Kidney epithelial cell (primary cell): ENCODE results near the gene HHATL. TPM values are rescaled to one million over a fixed set of nuclear protein-coding genes. Genes with fewer than 3 reads are reported as not detected.

Experiments
- DNase-seq: peaks from one replicate; pipeline ENCODE4 v3.0.0-alpha.2; 2010; ENCODE audit warnings: low read depth
- H3K27me3 ChIP-seq: 2 replicates; pipeline ENCODE4 v1.6.0; 2011; ENCODE audit warnings: low read length; ENCODE audit not compliant: control insufficient read depth, insufficient read depth
- H3K36me3 ChIP-seq: 2 replicates; pipeline ENCODE4 v1.5.1; 2011; ENCODE audit warnings: low read length; ENCODE audit not compliant: control insufficient read depth, insufficient read depth
- H3K4me3 ChIP-seq: 2 replicates; pipeline ENCODE4 v1.5.1; 2011; ENCODE audit warnings: low read depth, mild to moderate bottlenecking, control low read depth, low read length
- total RNA-seq: library from RNA; depleted of rRNA; stranded (reverse); fragments of >200 nt; gene quantifications from 2 replicates; pipeline ENCODE4 v1.2.3, GENCODE V29; 2015
- TF ChIP-seq, protein P1 (sequence below): IDR thresholded peaks from 2 replicates; pipeline ENCODE4 v1.5.1; 2011; ENCODE audit warnings: mild to moderate bottlenecking, moderate library complexity, low read length, control low read depth, inconsistent platforms; ENCODE audit not compliant: insufficient read depth, poor library complexity, severe bottlenecking

HHATL gene
- total RNA-seq, 1 donor from 2014 or later: not detected

DNA sequence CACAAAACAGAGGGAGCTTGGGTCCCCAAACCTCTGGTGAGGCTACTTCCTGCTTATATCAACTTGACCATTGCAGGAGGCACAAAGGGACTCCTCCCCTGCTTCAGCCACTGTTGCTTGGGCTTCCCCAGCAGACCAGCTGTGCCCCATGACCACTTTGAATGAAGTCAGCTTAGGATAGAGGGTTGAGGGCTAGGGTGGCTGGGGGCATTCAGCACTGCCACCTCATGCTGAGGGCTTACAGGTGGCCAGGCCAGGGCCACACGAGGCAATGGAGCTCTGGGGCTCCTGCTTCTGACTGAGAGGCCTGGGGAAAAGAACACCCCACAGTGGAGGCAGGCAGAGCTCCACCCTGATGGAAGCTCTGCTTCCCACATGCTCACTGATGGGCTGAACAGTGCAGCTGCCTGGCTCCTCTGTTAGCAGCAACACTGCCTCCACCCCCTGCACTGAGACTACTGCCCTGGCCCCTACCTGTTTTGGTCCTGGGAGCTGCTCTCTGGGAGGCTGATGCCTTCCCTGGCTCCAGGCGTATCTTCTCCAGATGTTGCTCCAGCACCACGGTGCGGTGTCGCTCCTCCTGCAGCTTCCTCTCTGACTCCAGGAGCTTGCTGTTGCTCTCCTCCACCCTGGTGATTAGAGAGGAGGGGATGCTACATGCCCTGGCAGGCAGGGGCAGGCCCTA, 10.2 kb upstream of the HHATL start:
- TF ChIP-seq, protein P1, sequence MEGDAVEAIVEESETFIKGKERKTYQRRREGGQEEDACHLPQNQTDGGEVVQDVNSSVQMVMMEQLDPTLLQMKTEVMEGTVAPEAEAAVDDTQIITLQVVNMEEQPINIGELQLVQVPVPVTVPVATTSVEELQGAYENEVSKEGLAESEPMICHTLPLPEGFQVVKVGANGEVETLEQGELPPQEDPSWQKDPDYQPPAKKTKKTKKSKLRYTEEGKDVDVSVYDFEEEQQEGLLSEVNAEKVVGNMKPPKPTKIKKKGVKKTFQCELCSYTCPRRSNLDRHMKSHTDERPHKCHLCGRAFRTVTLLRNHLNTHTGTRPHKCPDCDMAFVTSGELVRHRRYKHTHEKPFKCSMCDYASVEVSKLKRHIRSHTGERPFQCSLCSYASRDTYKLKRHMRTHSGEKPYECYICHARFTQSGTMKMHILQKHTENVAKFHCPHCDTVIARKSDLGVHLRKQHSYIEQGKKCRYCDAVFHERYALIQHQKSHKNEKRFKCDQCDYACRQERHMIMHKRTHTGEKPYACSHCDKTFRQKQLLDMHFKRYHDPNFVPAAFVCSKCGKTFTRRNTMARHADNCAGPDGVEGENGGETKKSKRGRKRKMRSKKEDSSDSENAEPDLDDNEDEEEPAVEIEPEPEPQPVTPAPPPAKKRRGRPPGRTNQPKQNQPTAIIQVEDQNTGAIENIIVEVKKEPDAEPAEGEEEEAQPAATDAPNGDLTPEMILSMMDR: no peak
- Histone ChIP-seq H3K4me3 (no peak overlapping the region), H3K36me3 (no peaks in the 10 kb centered on the region), H3K27me3 (peaks cover 4% of the 10 kb centered on the region)
- DNase-seq: no peak

- no peak for DNase-seq
- no peaks in the 10 kb centered on the region for H3K36me3 ChIP-seq
- H3K27me3 ChIP-seq: peaks cover 4% of the 10 kb centered on the region
- H3K4me3 ChIP-seq: no peak overlapping the region
- TF ChIP-seq, protein P1: no peak
Measured at GRCh38 chr3:42712344-42712648, 9.7 kb upstream of the HHATL start.

DNA sequence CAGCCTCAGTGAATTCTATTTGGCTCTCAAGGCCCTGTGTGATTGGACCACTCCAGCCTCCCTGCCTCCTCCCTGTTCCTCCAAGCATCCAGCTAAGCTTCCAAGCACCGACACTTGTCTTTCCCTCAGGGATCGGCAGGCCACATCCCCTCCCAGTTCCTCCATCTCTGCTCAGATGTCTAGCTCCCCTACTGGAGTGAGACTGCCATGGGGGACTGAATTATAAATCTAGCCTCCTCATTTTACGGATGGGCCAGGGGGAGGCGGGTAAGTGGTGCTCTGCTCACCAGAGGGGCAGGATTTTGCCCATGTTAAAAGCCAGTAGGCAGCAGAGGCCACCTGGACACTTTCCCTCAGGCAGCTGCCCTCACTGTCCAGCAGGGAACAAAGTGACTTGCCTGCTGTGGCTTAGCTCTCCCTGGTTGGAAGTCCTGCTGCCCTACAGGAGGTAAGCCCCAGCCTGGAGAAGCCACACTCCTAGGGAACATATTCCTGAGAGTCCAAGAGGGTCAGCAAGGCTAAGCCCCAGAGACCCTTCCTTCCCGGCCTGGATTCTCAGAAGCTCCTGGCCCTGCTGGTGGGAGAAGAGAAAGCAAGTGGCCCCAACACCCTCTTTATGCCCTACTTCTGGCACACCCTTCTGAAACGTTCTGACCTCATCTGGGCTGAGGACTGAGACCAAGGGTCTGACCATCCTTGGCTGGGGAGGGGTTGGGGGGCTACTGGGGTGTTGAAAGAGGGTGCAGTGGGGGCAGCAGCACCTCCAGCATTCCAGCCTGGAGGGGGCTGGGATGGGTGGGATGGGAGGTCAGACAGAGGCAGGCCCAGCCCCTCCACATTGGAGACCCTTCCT, 9.1 kb upstream of the HHATL start:
- DNase-seq: no peak
- no peak overlapping the region for H3K4me3 ChIP-seq
- TF ChIP-seq, protein P1: no peak
- peaks cover 6% of the 10 kb centered on the region for H3K27me3 ChIP-seq
- H3K36me3 ChIP-seq: no peaks in the 10 kb centered on the region

DNA sequence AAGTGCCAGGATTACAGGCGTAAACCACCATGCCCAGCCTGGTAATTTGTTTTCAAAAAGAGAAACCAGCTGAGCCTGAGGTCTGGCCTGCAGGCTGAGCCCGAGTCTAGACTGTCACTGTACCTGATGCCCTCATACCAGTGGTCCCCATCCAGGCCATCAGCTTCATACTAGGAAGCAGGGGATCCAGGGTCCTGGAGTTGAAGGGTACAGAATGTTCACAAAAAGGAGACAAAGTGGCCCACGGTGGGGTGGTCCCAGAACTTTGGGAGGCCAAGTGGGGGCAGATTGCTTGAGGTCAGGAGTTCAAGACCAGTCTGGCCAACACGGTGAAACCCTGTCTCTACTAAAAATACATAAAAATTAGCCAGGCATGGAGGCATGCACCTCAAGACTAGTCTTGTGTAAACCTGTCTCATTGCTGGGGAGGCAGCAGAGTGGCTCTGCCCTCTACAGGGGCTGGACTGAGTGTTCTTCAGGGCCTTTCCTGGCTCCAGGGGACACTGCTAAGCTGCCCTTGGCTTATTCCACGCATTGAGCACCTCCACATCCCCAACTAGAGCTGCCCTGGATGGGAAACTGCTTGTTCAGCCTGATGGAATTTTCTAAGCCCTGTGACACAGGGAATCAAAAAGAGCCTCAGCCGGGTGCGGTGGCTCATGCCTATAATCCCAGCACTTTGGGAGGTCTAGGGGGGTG, 7.9 kb upstream of the HHATL start:
- TF ChIP-seq, protein P1: no peak
- Histone ChIP-seq H3K27me3 (peaks cover 6% of the 10 kb centered on the region), H3K4me3 (no peak overlapping the region), H3K36me3 (no peaks in the 10 kb centered on the region)
- DNase-seq: no peak

DNA sequence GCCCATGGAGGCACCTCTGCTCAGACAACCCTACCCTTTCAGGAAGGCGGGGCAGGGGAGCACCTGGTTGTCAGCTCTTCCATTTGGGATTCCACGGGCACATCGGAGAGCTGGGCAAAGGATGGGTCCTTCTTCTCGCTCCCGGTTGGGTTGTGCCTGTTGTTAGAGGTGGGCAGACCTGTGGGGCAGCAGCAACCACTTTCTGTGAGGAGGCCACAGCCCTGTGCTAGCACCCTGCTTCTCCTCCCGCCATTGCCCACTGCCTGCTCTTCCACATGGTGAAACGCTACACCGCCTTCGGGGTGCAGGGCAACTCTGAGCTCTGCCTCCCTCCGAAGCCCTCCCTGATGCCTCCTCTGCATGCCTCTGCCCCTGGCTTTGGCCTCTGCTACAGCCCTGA, 7.0 kb upstream of the HHATL start:
- H3K36me3 ChIP-seq: no peaks in the 10 kb centered on the region
- no peak for DNase-seq
- peaks cover 10% of the 10 kb centered on the region for H3K27me3 ChIP-seq
- TF ChIP-seq, protein P1: no peak
- H3K4me3 ChIP-seq: no peak overlapping the region
